Measurements from ENCODE around the gene PRPSAP1.

GRCh38 chr17:76264425-76264754 lies 89.3 kb downstream of the PRPSAP1 start:
- TF ChIP-seq CTCF (IDR thresholded peaks at IDR 0.05) (no peak), POLR2A (IDR thresholded peaks at IDR 0.05) (no peak)
